ENCODE measurements around the gene MSLN. TPM values are rescaled to one million over a fixed set of nuclear protein-coding genes. Genes with fewer than 3 reads are reported as not detected.

MSLN gene
- total RNA-seq, 2 donors from 2014 or later: 2.1 TPM; not detected in 1

- Histone ChIP-seq H3K9me3 (no peaks in the 10 kb centered on the region), H3K27ac (no peak overlapping the region), H3K4me3 (no peak overlapping the region), H3K36me3 (replicated peaks in 1 of 2; ENCODE audit: insufficient read depth in 1 of 2, low read depth in 2 of 2) (no peaks in the 10 kb centered on the region), H3K27me3 (peaks cover 0 to 12% of the 10 kb centered on the region in 2 donors), H3K4me1 (no peaks in the 10 kb centered on the region)
- intact Hi-C loops (cut with DNase I): no loop called here
- TF ChIP-seq POLR2A (IDR thresholded peaks at IDR 0.05): no peak
- DNase-seq (no peak), ATAC-seq (no peak)
- 42 to 50% methylated on average over 2 to 21 of the region's 22 CpGs for WGBS, 2 donors
Measured at GRCh38 chr16:801584-802363, 41.2 kb downstream of the MSLN start.

- DNase-seq: no peak
- Histone ChIP-seq H3K4me3 (no peak overlapping the region), H3K9me3 (no peaks in the 10 kb centered on the region), H3K4me1 (no peaks in the 10 kb centered on the region), H3K27ac (no peak overlapping the region), H3K36me3 (replicated peaks in 1 of 2; ENCODE audit: insufficient read depth in 1 of 2, low read depth in 2 of 2) (no peaks in the 10 kb centered on the region), H3K27me3 (peaks cover 0 to 12% of the 10 kb centered on the region in 2 donors)
- TF ChIP-seq POLR2A (IDR thresholded peaks at IDR 0.05): no peak
- no peak for TF ChIP-seq CTCF (IDR thresholded peaks at IDR 0.05)
- no peak for ATAC-seq
- 20 to 55% methylated on average over 2 to 7 of the region's 7 CpGs for WGBS, 2 donors
- intact Hi-C loops (cut with DNase I): no loop called here
Measured at GRCh38 chr16:802461-802860, 41.9 kb downstream of the MSLN start.

GRCh38 chr16:802914-803753 is 42.6 kb downstream of the MSLN start:
- H3K9me3 ChIP-seq: no peaks in the 10 kb centered on the region
- H3K4me1 ChIP-seq: peaks cover 3% of the 10 kb centered on the region
- no peaks in the 10 kb centered on the region for H3K36me3 ChIP-seq (replicated peaks in 1 of 2; ENCODE audit: insufficient read depth in 1 of 2, low read depth in 2 of 2)
- intact Hi-C loops (cut with DNase I): no loop called here
- TF ChIP-seq POLR2A (IDR thresholded peaks at IDR 0.05): no peak
- TF ChIP-seq CTCF (IDR thresholded peaks at IDR 0.05): no peak
- H3K27ac ChIP-seq: no peak overlapping the region
- H3K27me3 ChIP-seq: peaks cover 0 to 12% of the 10 kb centered on the region in 2 donors
- WGBS, 2 donors: 63% methylated on average over 33 of the region's 33 CpGs; no CpG with 5 or more reads in 1 of the 2 donors
- DNase-seq: no peak
- no peak for ATAC-seq
- H3K4me3 ChIP-seq: no peak overlapping the region

GRCh38 chr16:803754-804080 is 43.2 kb downstream of the MSLN start:
- H3K4me1 ChIP-seq: peaks cover 8% of the 10 kb centered on the region
- TF ChIP-seq CTCF (IDR thresholded peaks at IDR 0.05): no peak
- TF ChIP-seq POLR2A (IDR thresholded peaks at IDR 0.05): no peak
- WGBS, 2 donors: 34% methylated on average over 7 to 8 of the region's 8 CpGs
- ATAC-seq (no peak), DNase-seq (no peak)
- H3K4me3 ChIP-seq: no peak overlapping the region
- H3K27me3 ChIP-seq: peaks cover 0 to 12% of the 10 kb centered on the region in 2 donors
- H3K36me3 ChIP-seq (replicated peaks in 1 of 2; ENCODE audit: insufficient read depth in 1 of 2, low read depth in 2 of 2): no peaks in the 10 kb centered on the region
- intact Hi-C loops (cut with DNase I): no loop called here
- no peak overlapping the region for H3K27ac ChIP-seq
- no peaks in the 10 kb centered on the region for H3K9me3 ChIP-seq

GRCh38 chr16:804193-805048 is 43.9 kb downstream of the MSLN start:
- peaks cover 9% of the 10 kb centered on the region for H3K4me1 ChIP-seq
- no peaks in the 10 kb centered on the region for H3K36me3 ChIP-seq (replicated peaks in 1 of 2; ENCODE audit: insufficient read depth in 1 of 2, low read depth in 2 of 2)
- no peak overlapping the region for H3K27ac ChIP-seq
- no peak for DNase-seq
- H3K9me3 ChIP-seq: no peaks in the 10 kb centered on the region
- H3K4me3 ChIP-seq: no peak overlapping the region
- H3K27me3 ChIP-seq: peaks cover 0 to 12% of the 10 kb centered on the region in 2 donors
- 31 to 35% methylated on average over 25 to 33 of the region's 33 CpGs for WGBS, 2 donors
- intact Hi-C loops (cut with DNase I): no loop called here
- no peak for ATAC-seq
- TF ChIP-seq CTCF (IDR thresholded peaks at IDR 0.05) (no peak), POLR2A (IDR thresholded peaks at IDR 0.05) (no peak)
